ENCODE results near the gene BSX. TPM values are rescaled to one million over a fixed set of nuclear protein-coding genes. Genes with fewer than 3 reads are reported as not detected.

The BSX gene
- total RNA-seq, result not detected
- long read RNA-seq, result 0 reads

DNA sequence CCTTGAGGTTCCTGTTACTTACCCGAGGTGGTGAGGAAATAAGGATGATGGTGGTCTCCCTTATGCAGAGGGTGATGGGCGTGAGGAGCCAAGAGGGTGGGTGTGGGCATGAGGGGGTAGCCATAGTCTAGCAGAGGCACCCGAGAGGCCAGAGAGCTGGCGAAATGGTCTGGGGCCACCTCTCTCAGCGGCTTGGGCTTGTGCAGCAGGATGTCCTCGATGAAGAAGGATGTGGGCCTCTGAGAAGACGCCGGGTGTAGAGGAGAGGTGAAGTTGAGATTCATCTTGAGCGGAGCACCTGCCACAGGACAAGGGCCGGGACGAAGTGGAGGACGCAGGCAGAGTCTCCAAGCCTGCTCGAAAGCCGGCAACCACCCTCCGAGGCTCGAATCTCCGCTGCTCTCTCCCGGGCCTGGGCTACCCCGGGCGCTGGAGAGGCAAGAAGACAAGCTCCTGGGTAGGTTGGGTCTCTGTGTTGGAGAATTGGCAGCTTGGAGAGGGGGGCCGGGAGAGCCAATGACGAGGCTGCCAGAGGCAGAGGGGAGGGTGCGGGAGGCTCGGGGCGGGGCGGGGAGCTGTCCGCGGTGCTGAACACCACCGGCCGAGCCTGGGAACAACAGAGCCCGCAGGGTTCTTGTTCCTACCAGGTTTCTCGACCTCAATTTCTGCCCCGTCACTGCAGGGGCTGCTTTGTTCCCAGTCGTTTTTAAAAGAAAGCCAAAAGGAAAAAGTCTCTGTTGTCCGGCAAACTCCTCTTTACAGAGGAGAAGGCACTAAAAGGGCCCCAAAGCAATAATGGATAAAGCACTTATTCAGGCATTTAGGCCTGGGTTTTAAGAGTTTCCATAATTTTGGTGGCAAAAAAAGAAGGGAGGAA is at the start of gene BSX:
Gene BSX, minus strand, starts transcription at position 447 of the 877 bp plus-strand sequence. Its CDS starts 163 bp downstream, at position 284.
- DNase-seq (peak; percentile 58), ATAC-seq (ENCODE audit: poor library complexity) (peak; percentile 82)
- intact Hi-C loops (cut with DNase I), result no loop called here

GRCh38 chr11:123030517-123030916 is 48.9 kb upstream of the BSX start:
- no peak for ATAC-seq (ENCODE audit: poor library complexity)
- DNase-seq, result no peak
- intact Hi-C loops (cut with DNase I), result no loop called here

DNA sequence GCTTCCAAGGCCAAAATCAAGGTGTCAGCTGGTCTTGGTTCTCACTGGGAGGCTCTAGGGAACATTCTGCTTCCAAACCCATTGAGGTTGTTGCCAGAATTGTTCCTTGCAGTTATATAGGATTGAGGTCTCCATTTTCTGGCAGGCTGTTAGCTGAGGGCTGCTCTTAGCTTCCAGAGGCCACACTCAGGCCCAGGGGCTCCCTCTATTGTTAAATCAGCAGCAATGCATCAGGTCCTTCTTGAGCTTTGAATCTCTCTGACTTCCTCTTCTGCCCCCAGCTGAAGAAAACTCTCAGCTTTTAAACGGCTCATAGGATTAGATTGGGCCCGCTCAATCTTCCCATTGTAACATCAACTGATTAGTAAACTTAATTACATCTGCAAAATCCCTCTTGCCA is 39.3 kb upstream of the BSX start:
- intact Hi-C loops (cut with DNase I), result loop anchor here (5.0 kb wide), 1 partner anchor 109 kb away; no protein-coding TSS in a partner anchor
- DNase-seq, result no peak
- ATAC-seq (ENCODE audit: poor library complexity), result no peak

- intact Hi-C loops (cut with DNase I), result no loop called here
- ATAC-seq (ENCODE audit: poor library complexity) (peak; percentile 76), DNase-seq (peak; percentile 48)
These were observed 37.1 kb upstream of the BSX start for GRCh38 chr11:123018702-123019101.

- no peak for DNase-seq
- intact Hi-C loops (cut with DNase I), result no loop called here
These were observed 29.9 kb upstream of the BSX start for GRCh38 chr11:123011510-123011909.

GRCh38 chr11:123006860-123007542 is 25.4 kb upstream of the BSX start:
- intact Hi-C loops (cut with DNase I), result no loop called here
- DNase-seq (no peak), ATAC-seq (ENCODE audit: poor library complexity) (no peak)

More at GRCh38 chr11:123011510-123011909, 29.9 kb upstream of the BSX start:
- ATAC-seq (ENCODE audit: poor library complexity), result no peak

GRCh38 chr11:123000721-123001120 is 19.1 kb upstream of the BSX start:
- no peak for ATAC-seq (ENCODE audit: poor library complexity)
- DNase-seq, result no peak
- intact Hi-C loops (cut with DNase I), result no loop called here

DNA sequence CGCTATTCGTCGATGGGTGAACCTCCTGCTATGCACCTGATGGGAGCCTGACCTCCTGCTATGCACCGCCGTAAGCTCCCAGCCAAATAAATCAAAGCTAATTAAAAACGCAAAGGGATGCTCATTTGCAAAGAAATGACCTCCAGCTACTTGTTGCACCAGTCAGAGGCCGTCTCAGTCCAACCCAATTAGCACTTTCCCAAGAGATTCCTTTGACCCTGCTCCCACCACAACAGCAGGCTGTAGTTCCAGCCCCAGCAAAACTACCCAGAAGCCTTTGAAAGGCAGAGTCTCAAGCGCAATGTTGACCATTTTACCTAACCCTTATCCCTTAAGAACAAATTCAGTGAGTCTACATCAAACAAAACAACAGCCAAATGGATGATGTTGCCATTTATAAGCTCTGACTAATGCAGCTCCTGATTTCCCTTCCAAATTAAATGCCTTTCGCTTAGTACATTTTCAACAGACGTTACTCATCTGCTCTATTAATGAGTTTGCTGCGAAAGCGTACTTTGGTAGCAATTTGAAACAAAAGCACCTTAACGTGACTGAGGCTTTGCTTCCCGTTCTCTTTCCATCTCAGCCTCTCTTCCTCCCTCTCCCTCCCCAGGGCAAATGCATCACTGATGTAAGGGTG is 17.2 kb upstream of the BSX start:
- DNase-seq, result no peak
- ATAC-seq (ENCODE audit: poor library complexity), result no peak
- intact Hi-C loops (cut with DNase I), result no loop called here

- intact Hi-C loops (cut with DNase I), result no loop called here
- DNase-seq (no peak), ATAC-seq (ENCODE audit: poor library complexity) (no peak)
These were observed 13.9 kb upstream of the BSX start for GRCh38 chr11:122995526-122995925.

DNA sequence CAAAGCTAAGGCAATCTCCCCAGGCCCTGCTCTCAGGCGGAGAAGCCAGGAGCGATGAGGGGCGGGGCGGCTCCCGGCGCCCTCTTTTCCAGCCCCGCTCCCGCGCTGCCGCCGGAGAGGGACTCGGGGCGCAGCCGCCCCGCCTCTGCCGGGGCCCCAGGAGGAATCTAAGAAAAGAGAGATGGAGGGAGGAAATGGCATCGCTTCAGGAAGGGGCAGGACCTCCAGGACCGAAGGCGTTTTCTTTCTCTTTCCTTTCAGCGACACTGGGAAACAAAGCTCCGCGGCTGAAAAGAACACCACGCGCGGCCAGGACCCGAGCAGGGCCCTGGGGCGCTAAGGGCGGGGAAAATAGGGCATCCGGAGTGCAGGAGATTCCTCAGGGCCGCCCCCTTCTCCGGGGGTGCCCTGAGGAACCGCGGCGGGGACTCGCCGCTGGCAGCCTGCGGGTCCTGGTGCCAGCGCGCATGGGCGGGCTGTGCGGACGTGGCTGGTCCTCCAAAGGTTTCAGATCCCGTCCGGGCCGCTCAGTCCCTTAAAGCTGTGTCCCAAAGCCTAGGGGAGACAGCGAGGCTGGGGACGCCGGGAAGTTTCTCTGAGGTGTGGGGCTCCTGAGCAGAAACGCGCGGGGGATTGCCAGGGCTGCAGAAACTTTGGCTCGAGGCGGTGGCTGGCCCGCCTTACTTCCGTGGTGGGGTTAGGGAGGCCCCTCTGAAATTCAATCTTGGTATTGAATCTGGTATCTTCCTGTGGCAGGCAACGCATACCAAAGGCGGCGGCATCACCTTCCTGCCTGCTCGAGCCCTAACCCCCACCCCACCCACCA is 2.8 kb upstream of the BSX start:
- intact Hi-C loops (cut with DNase I), result no loop called here
- ATAC-seq (ENCODE audit: poor library complexity), result peak; percentile 36

DNA sequence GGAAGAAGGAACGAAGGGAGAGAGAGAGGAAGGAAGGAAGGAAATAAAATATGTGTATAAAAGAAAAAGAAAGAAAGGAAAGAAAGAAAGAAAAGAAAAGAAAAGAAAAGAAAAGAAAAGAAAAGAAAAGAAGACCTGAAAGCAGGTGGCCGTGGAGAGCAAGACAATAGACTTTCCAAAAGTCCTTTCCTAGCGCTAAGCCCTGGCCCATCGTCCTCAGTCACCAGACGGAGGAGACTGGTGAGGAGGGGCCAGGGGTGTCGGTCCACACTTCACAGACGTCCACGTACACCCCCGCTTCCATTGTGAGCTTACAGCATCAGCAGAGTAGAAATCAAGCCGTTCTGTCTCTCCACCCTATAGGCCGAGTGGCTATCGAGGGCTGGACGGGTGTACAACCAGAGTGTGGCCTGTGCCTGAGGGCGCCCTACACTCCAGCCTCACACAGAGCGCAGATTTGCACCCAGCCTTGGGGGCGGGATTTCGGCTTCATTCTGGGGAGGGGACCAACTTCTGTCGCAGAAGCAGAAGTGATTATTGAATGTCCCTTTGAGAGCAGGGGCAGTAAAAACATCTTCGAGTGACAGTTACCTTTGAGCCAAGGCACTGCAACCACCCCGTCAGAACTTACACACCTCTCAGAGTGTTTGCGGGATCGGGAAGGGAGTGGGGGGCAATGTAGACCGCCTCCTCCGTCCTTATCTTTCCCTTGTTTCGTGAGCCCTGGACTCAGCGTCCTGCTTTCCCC is 2.0 kb upstream of the BSX start:
- DNase-seq (no peak), ATAC-seq (ENCODE audit: poor library complexity) (no peak)
- intact Hi-C loops (cut with DNase I), result no loop called here

More for the DNA sequence above, 2.8 kb upstream of the BSX start:
- no peak for DNase-seq

GRCh38 chr11:122979815-122980595 is 1.6 kb downstream of the BSX start:
- intact Hi-C loops (cut with DNase I), result no loop called here
- ATAC-seq (ENCODE audit: poor library complexity) (no peak), DNase-seq (no peak)

DNA sequence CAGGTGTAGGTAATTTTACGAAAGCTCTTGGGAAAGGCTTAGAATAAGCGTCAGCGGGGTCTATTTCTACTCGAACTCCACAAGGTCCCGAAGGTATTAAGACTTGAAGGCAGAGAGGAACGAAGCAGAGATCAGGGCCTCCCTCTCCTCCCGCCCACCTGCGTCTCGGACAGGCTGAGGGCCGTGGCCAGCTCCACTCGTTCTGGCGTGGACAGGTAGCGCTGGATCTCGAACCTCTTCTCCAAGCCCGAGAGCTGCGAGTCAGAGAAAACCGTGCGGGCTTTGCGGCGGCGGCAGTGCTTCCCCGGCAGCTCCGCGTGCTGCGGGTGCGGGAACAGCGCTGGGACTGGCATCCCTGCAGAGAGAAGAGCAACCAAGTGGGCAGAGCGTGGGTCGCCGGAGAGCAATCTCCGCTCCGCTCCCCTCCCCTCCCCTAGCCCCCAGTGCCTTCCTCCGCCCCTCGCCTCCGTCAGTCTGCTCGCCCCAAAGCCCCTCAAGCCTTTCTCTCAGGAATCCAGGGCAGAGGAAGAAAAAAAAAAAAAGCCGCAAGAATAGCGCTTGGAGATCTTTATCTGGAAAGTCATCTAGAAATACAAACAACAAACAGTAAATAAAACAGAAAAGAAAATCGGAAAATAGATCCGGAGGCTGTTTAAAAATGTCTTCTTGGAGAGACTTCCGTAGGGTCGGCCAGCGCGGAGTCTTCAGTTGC is 2.4 kb downstream of the BSX start:
- ATAC-seq (ENCODE audit: poor library complexity) (no peak), DNase-seq (no peak)
- intact Hi-C loops (cut with DNase I), result no loop called here

GRCh38 chr11:122978299-122978620 is 3.4 kb downstream of the BSX start:
- intact Hi-C loops (cut with DNase I), result no loop called here
- DNase-seq, result no peak
- ATAC-seq (ENCODE audit: poor library complexity), result no peak

GRCh38 chr11:122977470-122978298 is 4.0 kb downstream of the BSX start:
- intact Hi-C loops (cut with DNase I), result no loop called here
- no peak for ATAC-seq (ENCODE audit: poor library complexity)
- DNase-seq, result no peak
